Caco-2 (cell line): ENCODE results near the gene METTL21C. TPM values are rescaled to one million over a fixed set of nuclear protein-coding genes. Genes with fewer than 3 reads are reported as not detected.

Experiments
- BruUV-seq: library from RNA; stranded (reverse); fragments of 400-500 nt; replicated peaks from 2 replicates; lab custom pipeline; 2021; lab: Mats Ljungman, UMichigan
- CTCF ChIA-PET: fragments of 300-600 bp; sonication (Branson Sonifier 250); formaldehyde crosslinking; loops from one replicate; lab custom pipeline; 2022; ENCODE audit warnings: antibody characterized with exemption; lab: Charles Lee
- POLR2A ChIA-PET: fragments of 300-600 bp; sonication (Branson Sonifier 250); formaldehyde crosslinking; loops from one replicate; lab custom pipeline; 2022; ENCODE audit warnings: antibody characterized with exemption; lab: Charles Lee
- DNase-seq, 2 experiments: peaks; one replicate each; pipeline versions ENCODE4 v3.0.0 to v3.0.0-alpha.2; 2020 to 2022
- H3K27me3 ChIP-seq: replicated peaks from 2 replicates; pipeline ENCODE4 v1.6.0; 2011; ENCODE audit warnings: low read length; ENCODE audit not compliant: control insufficient read depth, insufficient read depth
- H3K36me3 ChIP-seq: 2 replicates; pipeline ENCODE4 v1.5.1; 2011; ENCODE audit warnings: low read length; ENCODE audit not compliant: control insufficient read depth, insufficient read depth
- H3K4me1 ChIP-seq: fragments of 250-450 bp; sonication (Bioruptor Pico); 2 replicates; pipeline ENCODE4 v1.5.1; 2020; ENCODE audit warnings: mild to moderate bottlenecking
- H3K4me3 ChIP-seq: 2 replicates; pipeline ENCODE4 v1.5.1; 2011; ENCODE audit warnings: low read depth, mild to moderate bottlenecking, control low read depth, low read length
- H3K9me3 ChIP-seq: fragments of 250-450 bp; sonication (Bioruptor Pico); 2 replicates; pipeline ENCODE4 v1.5.1; 2020; ENCODE audit warnings: mild to moderate bottlenecking, moderate library complexity
- H3K27ac Mint-ChIP-seq: one replicate; pipeline ENCODE4 v1.8.0; 2022; ENCODE audit warnings: mixed read lengths; ENCODE audit not compliant: unreplicated experiment
- H3K27me3 Mint-ChIP-seq: one replicate; pipeline ENCODE4 v1.8.0; 2022; ENCODE audit warnings: mixed read lengths; ENCODE audit not compliant: insufficient read depth, unreplicated experiment
- H3K36me3 Mint-ChIP-seq: one replicate; pipeline ENCODE4 v1.8.0; 2022; ENCODE audit warnings: mild to moderate bottlenecking, mixed read lengths; ENCODE audit not compliant: insufficient read depth, unreplicated experiment
- H3K4me1 Mint-ChIP-seq: one replicate; pipeline ENCODE4 v1.8.0; 2022; ENCODE audit warnings: low read depth, mixed read lengths; ENCODE audit not compliant: unreplicated experiment
- H3K4me3 Mint-ChIP-seq: one replicate; pipeline ENCODE4 v1.8.0; 2022; ENCODE audit warnings: mild to moderate bottlenecking, moderate library complexity, mixed read lengths; ENCODE audit not compliant: unreplicated experiment
- H3K9me3 Mint-ChIP-seq: one replicate; pipeline ENCODE4 v1.8.0; 2022; ENCODE audit warnings: mixed read lengths; ENCODE audit not compliant: unreplicated experiment
- intact Hi-C: fragments of 100-400 bp; cut with micrococcal nuclease; formaldehyde crosslinking; loops from one replicate; pipeline ENCODE4 v1.10.0; 2022; ENCODE audit not compliant: unreplicated experiment
- total RNA-seq: library from RNA; stranded (reverse); gene quantifications from 2 replicates; pipeline ENCODE4 v1.2.3, GENCODE V29; 2022
- TF ChIP-seq, protein P1 (sequence below), 2 experiments: fragments of 200-600 bp in 1 of 2; IDR thresholded peaks; 1 replicate in 1 of 2; 2 replicates in 1 of 2; pipeline versions ENCODE4 v1.5.1 to v1.8.0; 2011 to 2022; ENCODE audit warnings: antibody characterized with exemption in 1 of 2, control low read depth in 1 of 2, inconsistent platforms in 1 of 2, low read depth in 1 of 2, low read length in 1 of 2, mild to moderate bottlenecking in 1 of 2, moderate library complexity in 1 of 2; ENCODE audit not compliant: insufficient read depth in 1 of 2, severe bottlenecking in 1 of 2, unreplicated experiment in 1 of 2

Gene METTL21C
- total RNA-seq, 1 experiment from 2014 or later = not detected

DNA sequence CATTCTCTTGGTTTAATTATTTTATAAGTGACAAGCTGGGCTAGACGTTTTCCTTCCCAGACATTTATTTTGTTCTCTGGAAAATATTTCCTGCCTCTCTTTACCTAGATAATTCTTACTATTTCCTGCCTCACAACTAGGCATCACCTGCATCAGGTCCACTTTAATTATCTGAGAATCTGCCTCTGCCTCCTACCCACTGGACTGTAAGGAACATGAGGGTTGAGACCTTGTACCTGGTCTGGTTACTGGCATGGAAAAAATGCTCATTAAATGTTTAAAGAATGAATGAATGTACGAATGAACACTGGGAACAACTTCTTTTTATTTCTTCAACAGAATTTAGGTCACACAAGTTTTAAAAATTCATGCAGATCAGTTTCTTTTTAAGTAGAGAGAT lies 13.4 kb upstream of the METTL21C start:
- no peak for DNase-seq
- Histone ChIP-seq H3K9me3 (no peaks in the 10 kb centered on the region), H3K4me3 (no peak overlapping the region), H3K4me1 (peaks cover 27% of the 10 kb centered on the region), H3K27me3 (no peaks in the 10 kb centered on the region), H3K36me3 (no peaks in the 10 kb centered on the region)
- BruUV-seq = no TSS peak
- Mint-ChIP-seq H3K27me3 (no peaks in the 10 kb centered on the region), H3K36me3 (no peaks in the 10 kb centered on the region), H3K4me3 (no peak overlapping the region), H3K4me1 (peaks cover 26% of the 10 kb centered on the region), H3K27ac (no peak overlapping the region), H3K9me3 (no peaks in the 10 kb centered on the region)
- intact Hi-C loops = no loop called here
- TF ChIP-seq, protein P1, sequence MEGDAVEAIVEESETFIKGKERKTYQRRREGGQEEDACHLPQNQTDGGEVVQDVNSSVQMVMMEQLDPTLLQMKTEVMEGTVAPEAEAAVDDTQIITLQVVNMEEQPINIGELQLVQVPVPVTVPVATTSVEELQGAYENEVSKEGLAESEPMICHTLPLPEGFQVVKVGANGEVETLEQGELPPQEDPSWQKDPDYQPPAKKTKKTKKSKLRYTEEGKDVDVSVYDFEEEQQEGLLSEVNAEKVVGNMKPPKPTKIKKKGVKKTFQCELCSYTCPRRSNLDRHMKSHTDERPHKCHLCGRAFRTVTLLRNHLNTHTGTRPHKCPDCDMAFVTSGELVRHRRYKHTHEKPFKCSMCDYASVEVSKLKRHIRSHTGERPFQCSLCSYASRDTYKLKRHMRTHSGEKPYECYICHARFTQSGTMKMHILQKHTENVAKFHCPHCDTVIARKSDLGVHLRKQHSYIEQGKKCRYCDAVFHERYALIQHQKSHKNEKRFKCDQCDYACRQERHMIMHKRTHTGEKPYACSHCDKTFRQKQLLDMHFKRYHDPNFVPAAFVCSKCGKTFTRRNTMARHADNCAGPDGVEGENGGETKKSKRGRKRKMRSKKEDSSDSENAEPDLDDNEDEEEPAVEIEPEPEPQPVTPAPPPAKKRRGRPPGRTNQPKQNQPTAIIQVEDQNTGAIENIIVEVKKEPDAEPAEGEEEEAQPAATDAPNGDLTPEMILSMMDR (IDR thresholded peaks at IDR 0.05; ENCODE audit: insufficient read depth in 1 of 2, low read depth in 1 of 2, low read length in 1 of 2, severe bottlenecking in 1 of 2, unreplicated experiment in 1 of 2) = no peak
- CTCF ChIA-PET = no interaction called here
- POLR2A ChIA-PET = no interaction called here

DNA sequence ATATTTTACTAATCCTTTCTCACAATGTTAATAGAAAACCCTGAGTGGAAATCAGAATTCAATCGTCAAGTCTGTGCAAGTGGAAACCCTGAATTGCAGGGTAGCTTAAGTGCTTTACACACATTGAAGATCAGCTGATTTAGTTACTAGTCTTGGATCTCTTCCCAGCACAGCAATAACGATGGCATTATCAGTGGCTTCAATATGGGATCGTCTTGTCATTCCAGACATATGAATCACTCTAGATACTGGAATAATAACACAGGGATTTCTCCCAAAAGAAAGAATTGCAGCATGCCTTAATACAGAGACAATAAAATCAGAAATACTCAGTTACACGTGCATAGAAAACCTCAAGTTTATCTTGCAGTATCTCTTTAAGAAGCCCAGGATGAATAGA lies 12.6 kb upstream of the METTL21C start:
- peaks cover 27% of the 10 kb centered on the region for H3K4me1 ChIP-seq
- DNase-seq = no peak

DNA sequence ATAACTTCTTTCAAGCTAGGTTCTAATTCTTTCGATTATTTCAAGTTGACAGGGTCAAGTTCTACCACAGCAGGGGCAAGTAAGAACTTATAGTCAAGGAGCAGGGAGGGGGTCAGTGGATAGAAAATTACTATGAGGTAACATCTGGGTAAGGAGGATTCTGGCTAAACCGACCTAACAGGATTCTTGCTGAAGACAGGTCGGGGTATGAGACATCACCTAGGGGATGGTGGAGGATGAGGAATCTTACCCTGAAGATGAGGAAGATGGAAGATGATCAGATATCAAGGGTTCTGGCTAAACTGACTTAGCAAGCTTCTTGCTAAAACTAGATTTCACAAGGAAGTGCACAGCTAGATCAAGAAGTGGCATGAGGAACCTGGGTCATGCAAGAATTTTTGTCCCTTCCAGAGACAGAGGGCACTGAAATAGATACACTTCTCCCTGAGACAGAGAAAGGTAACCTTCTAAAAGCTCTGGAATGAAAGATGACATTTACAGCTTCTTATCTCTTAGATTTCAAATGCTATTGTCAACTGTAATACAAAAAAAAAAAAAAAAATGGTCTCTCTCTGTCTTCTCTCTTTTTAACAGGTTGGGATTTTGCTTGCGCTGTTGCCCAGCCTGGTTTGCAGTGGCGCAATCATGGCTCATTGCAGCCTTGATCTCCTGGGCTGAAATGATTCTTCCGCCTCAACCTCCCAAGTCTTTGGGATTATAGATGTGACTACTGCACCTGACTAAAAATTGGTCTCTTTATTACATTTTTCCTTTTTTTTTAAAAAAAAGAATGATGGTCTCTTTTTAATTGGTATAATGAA lies 9.6 kb upstream of the METTL21C start:
- intact Hi-C loops = loop anchor here (1.0 to 5.0 kb wide), 2 partner anchors 21 to 37 kb away; no protein-coding TSS in a partner anchor
- Histone ChIP-seq H3K4me3 (no peak overlapping the region), H3K4me1 (peaks cover 27% of the 10 kb centered on the region), H3K27me3 (no peaks in the 10 kb centered on the region), H3K9me3 (no peaks in the 10 kb centered on the region), H3K36me3 (no peaks in the 10 kb centered on the region)
- Mint-ChIP-seq H3K4me3 (peak overlapping the region; percentile 2), H3K9me3 (peaks cover under 1% of the 10 kb centered on the region), H3K4me1 (peaks cover 30% of the 10 kb centered on the region), H3K36me3 (no peaks in the 10 kb centered on the region), H3K27ac (no peak overlapping the region), H3K27me3 (no peaks in the 10 kb centered on the region)
- POLR2A ChIA-PET = no interaction called here
- no TSS peak for BruUV-seq
- peak in 1 of 2 experiments; percentile 33 for DNase-seq
- CTCF ChIA-PET = interaction anchor here (0.8 kb wide), 1 partner anchor 114 kb away, joined by 3 read pairs; no protein-coding TSS in a partner anchor
- TF ChIP-seq, protein P1 (IDR thresholded peaks at IDR 0.05; ENCODE audit: insufficient read depth in 1 of 2, low read depth in 1 of 2, low read length in 1 of 2, severe bottlenecking in 1 of 2, unreplicated experiment in 1 of 2) = no peak

More for the DNA sequence above, 12.6 kb upstream of the METTL21C start:
- BruUV-seq = no TSS peak
- POLR2A ChIA-PET = no interaction called here
- Histone ChIP-seq H3K9me3 (no peaks in the 10 kb centered on the region), H3K36me3 (no peaks in the 10 kb centered on the region), H3K4me3 (no peak overlapping the region), H3K27me3 (no peaks in the 10 kb centered on the region)
- Mint-ChIP-seq H3K9me3 (no peaks in the 10 kb centered on the region), H3K27ac (no peak overlapping the region), H3K27me3 (no peaks in the 10 kb centered on the region), H3K4me1 (peaks cover 30% of the 10 kb centered on the region), H3K4me3 (no peak overlapping the region), H3K36me3 (no peaks in the 10 kb centered on the region)
- TF ChIP-seq, protein P1 (IDR thresholded peaks at IDR 0.05; ENCODE audit: insufficient read depth in 1 of 2, low read depth in 1 of 2, low read length in 1 of 2, severe bottlenecking in 1 of 2, unreplicated experiment in 1 of 2) = no peak
- intact Hi-C loops = no loop called here
- CTCF ChIA-PET = no interaction called here
